IMR-90 (cell line): ENCODE measurements around the gene OTOA. TPM values are rescaled to one million over a fixed set of nuclear protein-coding genes. Genes with fewer than 3 reads are reported as not detected.
"Not testable (repeated sequence)": the region's sequence is repeated elsewhere in the genome, so short reads cannot be mapped to it uniquely, and the experiment has no call there.

ENCODE experiments used
- ATAC-seq: fragments of 200-7000 bp; cut with Tn5 transposase; 2 replicates; pipeline ENCODE4 v1.9.1; 2020; ENCODE audit warnings: low read depth, mild to moderate bottlenecking, moderate library complexity
- BruUV-seq: library from RNA; stranded (reverse); fragments of 400-500 nt; replicated peaks from 2 replicates; lab custom pipeline; 2021; lab: Mats Ljungman, UMichigan
- CTCF ChIA-PET: fragments of 300-600 bp; formaldehyde crosslinking; extraction: SDS; loops from one replicate; lab custom pipeline; 2021; ENCODE audit warnings: antibody characterized with exemption; lab: Yijun Ruan, JAX
- POLR2A ChIA-PET: fragments of 300-600 bp; sonication (Branson Sonifier 250); formaldehyde crosslinking; loops from one replicate; lab custom pipeline; 2022; ENCODE audit warnings: antibody characterized with exemption; ENCODE audit not compliant: unreplicated experiment; lab: Charles Lee
- DNase-seq: peaks from one replicate; pipeline ENCODE4 v3.0.0; 2013
- H2AFZ ChIP-seq: replicated peaks from 2 replicates; pipeline ENCODE3; 2013; ENCODE audit warnings: low read length, mild to moderate bottlenecking; ENCODE audit not compliant: poor library complexity
- H2AK5ac ChIP-seq: 2 replicates; pipeline ENCODE4 v1.6.1; 2013; ENCODE audit warnings: low read depth, low read length, inconsistent platforms
- H2AK9ac ChIP-seq: replicated peaks from 2 replicates; pipeline ENCODE3; 2013; ENCODE audit warnings: mild to moderate bottlenecking, low read depth, low read length, moderate library complexity; ENCODE audit not compliant: poor library complexity
- H2BK120ac ChIP-seq: 2 replicates; pipeline ENCODE4 v1.6.1; 2013; ENCODE audit warnings: low read depth, low read length, inconsistent platforms
- H2BK15ac ChIP-seq: 3 replicates; pipeline ENCODE4 v1.6.1; 2013; ENCODE audit warnings: low read depth, low read length, inconsistent platforms
- H2BK20ac ChIP-seq: 2 replicates; pipeline ENCODE4 v1.6.1; 2013; ENCODE audit warnings: low read depth, mild to moderate bottlenecking, inconsistent platforms, low read length, moderate library complexity
- H2BK5ac ChIP-seq: 2 replicates; pipeline ENCODE4 v1.6.1; 2013; ENCODE audit warnings: mild to moderate bottlenecking, low read depth, low read length, inconsistent platforms; ENCODE audit not compliant: poor library complexity, severe bottlenecking
- H3K14ac ChIP-seq: replicated peaks from 2 replicates; pipeline ENCODE4 v1.6.1; 2013; ENCODE audit warnings: low read depth, low read length, inconsistent platforms
- H3K18ac ChIP-seq: 2 replicates; pipeline ENCODE4 v1.6.1; 2013; ENCODE audit warnings: low read depth, low read length, control low read depth
- H3K23ac ChIP-seq: 2 replicates; pipeline ENCODE4 v1.6.1; 2013; ENCODE audit warnings: low read depth, low read length, inconsistent platforms
- H3K27ac ChIP-seq: 2 replicates; pipeline ENCODE4 v1.5.1; 2013; ENCODE audit warnings: mild to moderate bottlenecking, control low read depth, low read length; ENCODE audit not compliant: insufficient read depth
- H3K27me3 ChIP-seq: 2 replicates; pipeline ENCODE4 v1.6.1; 2013; ENCODE audit warnings: low read length; ENCODE audit not compliant: control insufficient read depth, insufficient read depth
- H3K36me3 ChIP-seq: 2 replicates; pipeline ENCODE4 v1.6.1; 2013; ENCODE audit warnings: low read length, mixed read lengths; ENCODE audit not compliant: control insufficient read depth, insufficient read depth
- H3K4ac ChIP-seq: 2 replicates; pipeline ENCODE4 v1.6.1; 2013; ENCODE audit warnings: low read depth, low read length, inconsistent platforms
- H3K4me1 ChIP-seq: 2 replicates; pipeline ENCODE4 v1.6.1; 2013; ENCODE audit warnings: low read length, mixed read lengths; ENCODE audit not compliant: control insufficient read depth, insufficient read depth
- H3K4me2 ChIP-seq: 2 replicates; pipeline ENCODE4 v1.6.1; 2013; ENCODE audit warnings: low read depth, mild to moderate bottlenecking, control low read depth, low read length, moderate library complexity
- H3K4me3 ChIP-seq: 2 replicates; pipeline ENCODE4 v1.5.1; 2013; ENCODE audit warnings: low read depth, mild to moderate bottlenecking, control low read depth, low read length, moderate library complexity; ENCODE audit not compliant: insufficient read depth
- H3K56ac ChIP-seq: 2 replicates; pipeline ENCODE4 v1.6.1; 2013; ENCODE audit warnings: low read length, inconsistent platforms; ENCODE audit not compliant: insufficient read depth; ENCODE audit errors: extremely low read depth
- H3K79me1 ChIP-seq, 2 experiments: 2 replicates each; pipeline ENCODE4 v1.6.1; 2013; ENCODE audit warnings: low read length in 2 of 2, inconsistent platforms in 1 of 2, low read depth in 1 of 2
- H3K9ac ChIP-seq: 2 replicates; pipeline ENCODE4 v1.6.1; 2013; ENCODE audit warnings: low read depth, low read length, control low read depth
- H3K9me1 ChIP-seq: 2 replicates; pipeline ENCODE4 v1.6.1; 2013; ENCODE audit warnings: low read length, inconsistent platforms; ENCODE audit not compliant: insufficient read depth
- H3K9me3 ChIP-seq: 2 replicates; pipeline ENCODE4 v1.6.1; 2013; ENCODE audit warnings: low read length; ENCODE audit not compliant: control insufficient read depth, insufficient read depth
- H4K20me1 ChIP-seq: 2 replicates; pipeline ENCODE4 v1.6.1; 2013; ENCODE audit warnings: low read length, inconsistent platforms; ENCODE audit not compliant: insufficient read depth
- H4K5ac ChIP-seq: 2 replicates; pipeline ENCODE4 v1.6.1; 2013; ENCODE audit warnings: mild to moderate bottlenecking, low read depth, low read length, control low read depth
- H4K8ac ChIP-seq, 2 experiments: 2 replicates each; pipeline ENCODE4 v1.6.1; 2013; ENCODE audit warnings: low read depth in 2 of 2, low read length in 2 of 2, control low read depth in 1 of 2, inconsistent platforms in 1 of 2
- H4K91ac ChIP-seq: 2 replicates; pipeline ENCODE4 v1.6.1; 2013; ENCODE audit warnings: low read depth, low read length, inconsistent platforms; ENCODE audit not compliant: insufficient read depth
- NFE2L2 ChIP-seq: fragments of 150-350 bp; IDR thresholded peaks from 2 replicates; pipeline ENCODE4 v1.6.1; 2016; ENCODE audit warnings: low read depth, mild to moderate bottlenecking, low read length
- WGBS, 2 experiments: methylation state at CpG; one replicate each; pipeline versions ENCODE4 v1.1.5 to v1.1.7; 2013; ENCODE audit warnings: missing lambda C conversion rate in 2 of 2; ENCODE audit not compliant: insufficient read length in 1 of 2; ENCODE audit errors: extremely low coverage in 2 of 2; 5-methylcytosine and 5-hydroxymethylcytosine counted together
- dilution Hi-C: fragments of 300-500 bp; cut with HindIII; formaldehyde crosslinking; loops from one replicate; pipeline ENCODE4 v1.14.3; 2018; ENCODE audit warnings: low sequenced_read_pairs; ENCODE audit not compliant: unreplicated experiment
- in situ Hi-C: fragments of 300-500 bp; cut with MboI; formaldehyde crosslinking; loops from 3 replicates; pipeline ENCODE4 v1.14.3; 2019; ENCODE audit warnings: low sequenced_read_pairs, inconsistent platforms, mixed read lengths
- intact Hi-C: fragments of 100-400 bp; cut with micrococcal nuclease; formaldehyde crosslinking; loops from 2 replicates; pipeline ENCODE4 v1.10.0; 2022
- polyA plus RNA-seq, 3 experiments: library from polyadenylated mRNA; depleted of rRNA; stranded (reverse); fragments of >200 nt; gene quantifications; 2 replicates each; pipeline ENCODE4 v1.2.3, GENCODE V29; 2012; ENCODE audit warnings: low replicate concordance in 1 of 3
- total RNA-seq: library from RNA; depleted of rRNA; stranded (reverse); fragments of >200 nt; gene quantifications from 2 replicates; pipeline ENCODE4 v1.2.3, GENCODE V29; 2012

Gene OTOA
- total and polyA plus RNA-seq, 2 of the 4 experiments (the other 2 are of a cell fraction) = 0.02 TPM; not detected in 1

- H3K4me2 ChIP-seq, H2BK120ac ChIP-seq, CTCF ChIA-PET, in situ Hi-C loops, POLR2A ChIA-PET, H3K27me3 ChIP-seq, H3K18ac ChIP-seq, H3K79me1 ChIP-seq, H3K56ac ChIP-seq, DNase-seq, H4K91ac ChIP-seq, H2AFZ ChIP-seq, H4K8ac ChIP-seq, H3K14ac ChIP-seq, H4K5ac ChIP-seq, H2BK5ac ChIP-seq, H2AK5ac ChIP-seq, H3K4ac ChIP-seq, intact Hi-C loops, H3K9me1 ChIP-seq, H3K27ac ChIP-seq, H4K20me1 ChIP-seq, H2BK20ac ChIP-seq, H3K9ac ChIP-seq, dilution Hi-C loops, H3K4me3 ChIP-seq, H3K9me3 ChIP-seq, H2BK15ac ChIP-seq, H3K36me3 ChIP-seq, H2AK9ac ChIP-seq, BruUV-seq, H3K23ac ChIP-seq, H3K4me1 ChIP-seq: not testable (repeated sequence)
- no CpG with 5 or more reads among the region's 1 CpG for WGBS, 2 experiments
- ATAC-seq = peak; percentile 92
- peak; percentile 4; the same call in 1 of the 2 replicates for TF ChIP-seq NFE2L2
These were observed 126.7 kb downstream of the OTOA start for GRCh38 chr16:21790506-21790905.

GRCh38 chr16:21793310-21793709 is 129.5 kb downstream of the OTOA start:
- H2BK5ac ChIP-seq, H2AFZ ChIP-seq, H3K23ac ChIP-seq, CTCF ChIA-PET, H3K9ac ChIP-seq, H2BK15ac ChIP-seq, H3K36me3 ChIP-seq, H3K27me3 ChIP-seq, BruUV-seq, H3K18ac ChIP-seq, intact Hi-C loops, H3K27ac ChIP-seq, H3K4me1 ChIP-seq, POLR2A ChIA-PET, H3K14ac ChIP-seq, H2BK120ac ChIP-seq, in situ Hi-C loops, H4K8ac ChIP-seq, ATAC-seq, H3K4me3 ChIP-seq, H3K4me2 ChIP-seq, DNase-seq, H3K9me1 ChIP-seq, H4K91ac ChIP-seq, H4K20me1 ChIP-seq, H2AK9ac ChIP-seq, H3K56ac ChIP-seq, H4K5ac ChIP-seq, H3K4ac ChIP-seq, H2AK5ac ChIP-seq, dilution Hi-C loops, H2BK20ac ChIP-seq, H3K9me3 ChIP-seq, H3K79me1 ChIP-seq: not testable (repeated sequence)
- WGBS, 2 experiments = no CpG with 5 or more reads among the region's 3 CpGs
